Astrocyte of the cerebellum (primary cell): ENCODE measurements around the gene GPR25.

Source experiments
- DNase-seq: peaks from one replicate; pipeline ENCODE4 v3.0.0-alpha.2; 2011; ENCODE audit warnings: low read depth
- H3K4me3 ChIP-seq: 2 replicates; pipeline ENCODE4 v1.5.1; 2011; ENCODE audit warnings: mild to moderate bottlenecking, low read depth, low read length, moderate library complexity
- CTCF ChIP-seq: IDR thresholded peaks from 2 replicates; pipeline ENCODE4 v1.5.1; 2012; ENCODE audit warnings: low read length, low read depth, moderate library complexity, mild to moderate bottlenecking; ENCODE audit errors: missing control alignments
- in situ Hi-C: cut with HindIII; loops from 2 replicates; pipeline ENCODE4 v1.10.0; 2017; ENCODE audit warnings: low sequenced_read_pairs

Gene GPR25

GRCh38 chr1:200896531-200897196 is 23.9 kb downstream of the GPR25 start:
- H3K4me3 ChIP-seq: no peak overlapping the region
- no peak for TF ChIP-seq CTCF
- no peak for DNase-seq
- in situ Hi-C loops: no loop called here

DNA sequence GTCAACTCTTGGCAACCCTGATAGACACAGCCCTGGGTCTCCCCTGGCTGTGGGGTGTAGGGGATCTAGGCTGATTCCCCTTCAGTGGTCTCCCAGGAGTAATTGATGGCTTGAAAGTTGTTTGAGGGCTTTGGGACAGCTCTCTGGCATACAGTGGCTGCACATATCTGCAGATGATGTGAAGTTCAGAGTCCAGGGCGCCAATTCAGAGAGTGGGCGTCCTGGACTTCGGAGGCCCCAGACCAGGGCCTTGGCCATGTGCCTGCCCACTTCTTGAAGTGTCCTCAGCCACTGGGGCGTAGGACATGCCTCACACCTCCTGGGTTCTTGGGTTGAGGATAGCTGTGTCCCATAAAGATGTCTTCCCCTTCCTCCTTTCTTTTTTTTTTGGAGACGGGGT is 24.5 kb downstream of the GPR25 start:
- DNase-seq: no peak
- in situ Hi-C loops: no loop called here
- no peak for TF ChIP-seq CTCF
- no peak overlapping the region for H3K4me3 ChIP-seq

DNA sequence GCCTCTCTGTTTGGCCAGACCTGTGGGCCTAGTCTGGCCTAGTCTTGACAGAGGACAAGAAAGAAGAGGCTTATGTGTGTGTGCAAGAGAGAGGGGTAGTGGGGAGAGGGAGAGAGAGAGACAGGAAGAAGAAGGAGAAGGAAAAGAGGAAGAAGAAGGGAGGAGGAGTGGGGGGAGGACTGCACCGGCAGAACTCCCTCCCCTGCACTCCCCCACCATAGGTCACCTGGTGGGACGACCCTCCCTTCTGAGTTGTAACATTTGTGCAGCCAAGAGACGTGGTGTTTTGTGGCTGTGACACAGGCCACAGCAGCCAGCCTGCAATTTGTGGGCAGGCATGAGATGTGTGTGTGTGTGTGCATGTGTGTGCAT is 26.2 kb downstream of the GPR25 start:
- no peak for DNase-seq
- in situ Hi-C loops: no loop called here
- H3K4me3 ChIP-seq: no peak overlapping the region
- no peak for TF ChIP-seq CTCF

DNA sequence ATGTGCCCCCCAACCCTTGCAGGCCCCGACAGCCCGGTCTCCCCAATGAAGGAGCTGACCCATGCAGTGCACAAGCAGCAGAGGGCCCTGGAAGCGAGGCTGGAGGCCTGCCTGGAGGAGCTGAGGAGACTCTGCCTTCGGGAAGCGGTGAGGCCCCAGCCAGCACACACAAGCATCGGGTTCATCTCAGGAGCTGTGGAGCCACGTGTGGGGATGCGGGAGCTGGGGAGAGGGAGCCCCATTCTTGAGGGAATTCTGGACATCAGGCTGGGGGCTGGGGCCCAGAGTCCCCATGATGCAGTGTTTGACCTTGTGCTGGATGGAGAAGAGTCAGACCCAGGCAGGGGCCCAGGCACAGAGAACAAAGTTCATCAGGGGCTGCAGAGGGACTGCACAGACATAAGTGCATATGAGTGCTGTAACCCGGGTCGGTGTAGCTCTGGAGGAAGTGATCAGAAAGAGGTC is 26.7 kb downstream of the GPR25 start:
- in situ Hi-C loops: no loop called here
- H3K4me3 ChIP-seq: no peak overlapping the region
- TF ChIP-seq CTCF: no peak
- no peak for DNase-seq

- no peak overlapping the region for H3K4me3 ChIP-seq
- no peak for TF ChIP-seq CTCF
- in situ Hi-C loops: no loop called here
- no peak for DNase-seq
Observed at GRCh38 chr1:200899954-200900867, 27.4 kb downstream of the GPR25 start.

DNA sequence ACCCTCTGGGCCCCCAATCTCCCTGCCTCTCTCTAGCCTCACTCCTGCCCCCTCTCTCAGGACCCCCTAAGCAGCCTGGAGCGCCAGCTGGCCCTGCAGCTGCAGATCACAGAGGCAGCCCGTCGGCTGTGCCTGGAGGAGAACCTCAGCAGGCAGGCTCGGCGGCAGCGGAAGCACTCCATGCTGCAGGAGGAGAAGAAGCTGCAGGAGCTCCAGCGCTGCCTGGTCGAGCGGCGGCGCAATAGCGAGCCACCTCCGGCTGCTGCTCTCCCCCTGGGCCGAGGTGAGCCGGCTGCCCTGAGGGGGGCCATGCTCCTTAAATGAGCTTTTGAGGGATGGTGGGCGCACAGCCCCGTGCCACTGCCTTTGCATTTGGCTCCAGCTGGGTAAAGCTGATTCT is 28.1 kb downstream of the GPR25 start:
- no peak for TF ChIP-seq CTCF
- DNase-seq: no peak
- in situ Hi-C loops: no loop called here
- no peak overlapping the region for H3K4me3 ChIP-seq
